ENCODE measurements around the gene SLC40A1. TPM values are rescaled to one million over a fixed set of nuclear protein-coding genes. Genes with fewer than 3 reads are reported as not detected.
A peak's percentile ranks its signal among the peaks of the same experiment; 100 is the strongest.

SLC40A1 gene
- total RNA-seq: 10 to 100 TPM; 43.8 to 72.0 TPM
- long read RNA-seq, donor 1, transcript SLC40A1-201 (8 exons, 3,442 nt): major isoform, 105 of 129 reads
- long read RNA-seq, donor 1, partial matches to known transcripts: 19 of 129 reads
- long read RNA-seq, donor 1, other reads (novel, unspliced or antisense): 5 of 129 reads
- long read RNA-seq, donor 2, transcript SLC40A1-201 (8 exons, 3,442 nt): major isoform, 29 of 37 reads
- long read RNA-seq, donor 2, partial matches to known transcripts: 4 of 37 reads
- long read RNA-seq, donor 2, other reads (novel, unspliced or antisense): 3 of 37 reads

DNA sequence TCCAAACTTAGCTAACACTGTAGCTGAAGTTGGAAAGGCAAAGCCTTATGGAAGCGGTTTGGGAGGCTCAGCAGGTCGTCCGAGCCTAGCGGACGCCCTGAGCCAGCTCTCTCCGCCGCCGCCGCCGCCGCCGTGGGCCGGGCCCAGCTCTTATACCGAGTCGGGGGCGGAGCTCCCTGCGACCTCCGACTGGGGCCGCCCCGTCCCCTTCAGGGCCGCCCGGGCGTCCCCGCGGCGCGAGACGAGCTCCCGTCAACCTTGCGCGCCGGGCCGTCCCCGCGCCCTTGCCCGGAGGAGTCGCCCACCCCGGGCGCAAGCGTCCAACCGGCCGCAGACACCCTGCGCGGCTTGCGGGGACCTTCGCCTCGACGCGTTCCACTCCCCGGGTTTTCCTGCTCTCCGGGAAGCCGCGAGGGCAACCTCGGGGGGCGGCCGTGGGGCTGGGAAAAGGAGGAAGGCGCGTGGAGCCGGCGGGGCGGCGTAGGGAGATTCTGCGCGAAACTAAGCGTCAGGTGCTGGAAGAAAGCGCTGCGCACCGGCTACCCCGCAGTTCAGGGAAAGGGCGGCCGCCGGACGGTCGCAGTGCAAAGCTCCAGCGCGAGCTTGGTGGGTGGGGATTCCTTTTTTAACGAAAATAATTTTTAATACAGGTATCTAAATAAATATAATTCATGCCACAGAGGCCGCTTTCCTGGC is at the start of gene SLC40A1:
Gene SLC40A1, minus strand, starts transcription at position 129 of the 696 bp plus-strand sequence. CDS start 326 bp downstream, outside the sequence.
- peak; percentile 94 for DNase-seq (ENCODE audit: low spot score)
- intact Hi-C loops (cut with DNase I): no loop called here

DNA sequence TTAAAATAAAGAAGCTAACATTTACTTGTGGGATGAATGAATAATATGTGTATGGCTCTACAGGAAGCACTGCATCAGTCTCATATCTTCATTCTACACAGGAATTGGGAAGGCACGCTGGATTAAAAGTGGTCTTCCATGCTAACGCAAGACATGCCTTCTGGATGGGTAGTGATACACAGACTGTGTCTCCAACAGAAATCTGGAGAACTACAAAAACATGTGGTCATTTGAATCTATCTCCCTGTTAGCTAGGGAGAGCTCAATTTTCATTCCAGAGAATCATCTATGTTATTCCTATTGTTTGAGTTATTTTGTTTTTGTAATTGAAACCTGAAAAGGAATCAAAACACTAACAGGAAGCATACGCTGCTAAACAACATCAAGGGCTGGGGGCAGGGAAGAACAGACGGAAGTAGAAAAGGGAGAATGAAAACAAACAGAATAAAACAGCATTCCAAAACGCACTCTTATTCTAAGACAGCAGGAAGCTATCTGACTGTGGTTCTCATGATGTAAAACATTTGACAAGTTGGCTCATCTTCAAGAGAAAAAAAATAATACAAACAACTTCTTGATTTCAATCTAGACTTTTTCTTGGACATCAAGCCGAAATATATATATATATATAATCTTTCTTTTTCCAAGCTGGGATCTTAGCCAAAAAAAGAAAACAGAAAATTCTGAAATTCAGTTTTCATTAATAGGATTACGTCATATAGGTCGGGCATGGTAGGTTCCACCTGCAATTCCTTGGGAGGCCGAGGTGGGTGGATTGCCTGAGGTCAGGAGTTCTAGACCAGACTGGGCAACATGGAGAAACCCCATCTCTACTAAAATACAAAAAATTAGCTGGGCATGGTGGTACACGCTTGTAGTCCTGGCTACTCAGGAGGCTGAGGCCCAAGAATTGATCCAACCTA is 49.2 kb upstream of the SLC40A1 start:
- intact Hi-C loops (cut with DNase I): no loop called here
- no peak for DNase-seq (ENCODE audit: low spot score)

DNA sequence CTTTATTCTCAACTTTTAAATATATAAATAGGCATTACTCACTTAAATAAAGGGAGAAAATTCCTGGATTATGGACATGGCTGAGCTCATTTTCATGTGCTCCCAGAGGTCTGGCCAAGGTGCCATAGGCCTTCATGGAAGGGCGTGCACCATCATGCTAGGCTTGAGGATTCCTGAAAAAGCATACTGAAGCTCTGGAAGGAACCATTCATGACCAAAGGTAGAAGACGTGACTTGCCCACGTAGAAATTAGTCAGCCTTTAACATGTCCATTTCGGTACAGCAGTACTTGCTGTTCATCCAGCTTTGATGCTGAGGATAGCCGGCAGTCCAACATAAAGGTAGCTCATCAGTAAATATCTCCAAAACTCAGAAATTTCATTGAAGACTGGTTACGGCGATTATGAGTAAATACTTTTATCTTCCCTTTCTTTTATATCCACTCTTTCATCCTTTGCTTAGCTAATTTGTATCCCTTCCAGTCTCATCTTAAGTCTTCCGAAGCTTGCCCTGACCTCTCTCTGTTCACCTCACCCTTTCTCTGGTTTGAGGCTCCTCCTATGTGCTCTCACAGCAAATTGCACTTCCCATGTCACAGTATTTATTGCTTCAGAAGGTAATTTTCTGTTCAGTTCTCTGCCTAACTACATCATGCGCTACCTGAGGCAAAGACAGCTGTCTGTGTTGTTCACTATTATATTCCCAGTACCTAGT is 48.4 kb upstream of the SLC40A1 start:
- intact Hi-C loops (cut with DNase I): no loop called here
- DNase-seq (ENCODE audit: low spot score): no peak

DNA sequence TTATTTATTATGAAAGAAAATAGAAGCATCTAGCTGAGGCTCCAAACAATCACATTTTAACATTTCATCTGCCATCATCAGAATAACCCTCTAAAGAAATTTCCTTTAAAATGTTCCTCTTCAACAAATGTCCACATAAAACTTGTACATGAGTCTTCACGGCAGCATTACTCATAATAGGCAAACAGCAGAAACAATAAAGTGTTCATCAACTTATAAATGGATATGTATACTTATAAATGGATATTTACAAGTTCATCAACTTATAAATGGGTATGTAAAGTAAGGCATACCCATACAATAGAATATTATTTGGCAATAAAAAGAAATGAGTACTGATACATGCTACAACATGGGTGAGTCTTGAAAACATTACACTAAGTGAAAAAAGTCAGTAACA is 47.2 kb upstream of the SLC40A1 start:
- intact Hi-C loops (cut with DNase I): no loop called here

GRCh38 chr2:189625636-189626035 is 45.0 kb upstream of the SLC40A1 start:
- DNase-seq (ENCODE audit: low spot score): no peak
- intact Hi-C loops (cut with DNase I): no loop called here

More for the DNA sequence above, 47.2 kb upstream of the SLC40A1 start:
- DNase-seq (ENCODE audit: low spot score): no peak

DNA sequence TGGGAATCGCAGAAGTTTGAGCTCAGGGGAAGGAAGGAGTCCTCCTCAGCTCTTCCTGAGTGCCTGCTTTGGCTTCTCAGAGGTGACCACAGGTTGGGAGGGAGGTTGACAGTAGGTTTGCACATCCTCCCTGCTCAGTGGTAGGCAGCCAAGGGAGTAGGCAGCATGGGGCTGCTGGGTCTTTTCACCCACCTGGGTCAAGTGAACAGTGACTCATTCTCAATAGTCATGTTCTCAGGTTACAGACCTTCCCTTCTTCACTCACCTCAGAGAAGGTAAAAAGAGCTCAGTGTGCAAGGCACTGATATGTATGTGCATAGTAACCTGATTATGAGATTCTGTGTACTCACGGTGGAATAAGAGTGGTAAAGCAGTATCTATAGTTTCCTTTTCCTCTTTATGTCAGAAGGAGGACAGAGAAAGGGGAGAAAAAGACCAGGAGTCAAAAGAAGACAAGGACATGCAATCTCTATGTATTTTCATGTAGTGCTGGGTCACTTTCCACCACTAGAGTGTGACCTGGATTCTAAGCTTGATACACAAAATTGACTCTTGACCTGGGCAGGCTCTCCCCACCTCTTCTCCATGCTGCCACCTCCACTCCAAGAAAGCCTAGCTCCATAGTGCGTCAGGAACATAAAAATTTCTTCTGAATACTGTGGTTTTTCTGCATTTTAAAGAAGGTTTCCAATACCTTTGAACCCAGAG is 44.2 kb upstream of the SLC40A1 start:
- DNase-seq (ENCODE audit: low spot score): no peak
- intact Hi-C loops (cut with DNase I): no loop called here

DNA sequence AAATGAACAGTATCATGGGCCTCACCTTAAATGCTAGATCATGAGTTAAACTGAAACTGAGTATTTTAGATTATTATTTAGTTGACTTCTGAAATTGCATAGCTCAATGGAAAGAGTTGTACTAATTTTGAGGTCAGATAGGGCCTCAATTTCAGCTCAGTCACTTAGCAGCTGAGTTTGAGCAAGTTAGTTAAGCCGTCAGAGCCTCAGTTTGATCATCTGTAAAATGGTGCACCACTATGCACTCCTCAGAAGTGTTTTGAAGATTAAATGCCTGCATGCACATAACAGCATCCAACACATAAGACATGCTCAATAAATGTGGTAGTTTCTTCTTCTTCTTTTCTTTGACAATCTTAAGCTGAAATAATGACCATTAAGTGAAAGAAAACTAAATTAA is 42.5 kb upstream of the SLC40A1 start:
- DNase-seq (ENCODE audit: low spot score): no peak
- intact Hi-C loops (cut with DNase I): no loop called here

GRCh38 chr2:189621781-189622180 is 41.2 kb upstream of the SLC40A1 start:
- no peak for DNase-seq (ENCODE audit: low spot score)
- intact Hi-C loops (cut with DNase I): no loop called here

DNA sequence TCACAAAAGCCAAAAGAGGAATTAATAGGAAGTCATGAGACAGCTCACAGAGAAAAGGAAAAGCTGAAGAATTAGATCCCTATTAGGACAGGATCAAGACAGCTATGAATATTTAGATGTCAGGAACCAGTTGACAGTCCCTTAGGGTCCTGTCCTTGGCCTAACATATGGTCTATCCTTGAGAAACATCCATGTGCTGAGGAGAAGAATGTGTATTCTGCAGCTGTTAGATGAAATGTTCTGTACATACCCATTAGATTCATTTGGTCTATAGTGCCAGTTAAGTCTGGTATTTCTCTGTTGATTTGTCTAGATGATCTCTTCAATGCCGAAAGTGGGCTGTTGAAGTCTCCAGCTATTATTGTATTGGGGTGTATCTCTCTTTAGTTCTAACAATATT is 37.6 kb upstream of the SLC40A1 start:
- intact Hi-C loops (cut with DNase I): loop anchor here in 1 of 2 donors (10.0 kb wide), 1 partner anchor 673 kb away; no protein-coding TSS in a partner anchor
- DNase-seq (ENCODE audit: low spot score): no peak

GRCh38 chr2:189614585-189614984 is 34.0 kb upstream of the SLC40A1 start:
- intact Hi-C loops (cut with DNase I): loop anchor here in 1 of 2 donors (10.0 kb wide), 1 partner anchor 670 kb away; no protein-coding TSS in a partner anchor
- DNase-seq (ENCODE audit: low spot score): no peak

DNA sequence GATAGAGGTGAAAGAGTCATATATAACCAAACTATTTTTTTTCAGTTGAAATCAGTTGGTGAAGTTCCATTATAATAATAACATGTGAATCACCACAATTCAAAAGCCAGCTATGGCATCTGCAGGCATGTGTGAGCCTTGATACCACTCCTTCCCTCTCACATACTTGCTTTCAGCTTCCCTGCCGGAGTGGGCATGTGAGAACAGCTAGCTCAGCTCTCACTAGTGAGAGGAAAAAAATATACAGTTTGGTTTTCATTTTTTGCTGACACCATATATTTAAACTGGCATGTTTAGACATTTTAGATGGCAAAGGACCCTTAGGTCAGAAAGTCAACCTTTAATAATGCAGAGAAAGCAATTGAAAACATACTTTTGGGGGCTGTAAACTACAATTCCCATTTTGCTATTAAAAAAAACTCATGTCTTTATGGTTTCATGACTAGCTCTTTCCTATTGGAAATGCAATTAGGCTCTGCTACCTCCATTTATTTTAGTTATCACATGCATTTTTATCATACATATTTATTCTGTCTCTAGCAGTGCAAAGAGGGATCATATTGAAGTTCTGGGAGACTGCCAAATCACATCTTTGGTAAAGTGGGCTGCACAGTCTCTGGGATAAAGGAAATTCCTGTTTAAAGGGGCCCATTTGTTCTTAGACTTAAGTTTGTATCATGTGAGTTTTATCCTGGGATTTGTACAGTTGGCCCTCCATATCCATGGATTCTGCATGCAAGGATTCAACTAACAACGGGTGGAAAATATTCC is 33.2 kb upstream of the SLC40A1 start:
- intact Hi-C loops (cut with DNase I): loop anchor here in 1 of 2 donors (10.0 kb wide), 1 partner anchor 669 kb away; no protein-coding TSS in a partner anchor
- no peak for DNase-seq (ENCODE audit: low spot score)

DNA sequence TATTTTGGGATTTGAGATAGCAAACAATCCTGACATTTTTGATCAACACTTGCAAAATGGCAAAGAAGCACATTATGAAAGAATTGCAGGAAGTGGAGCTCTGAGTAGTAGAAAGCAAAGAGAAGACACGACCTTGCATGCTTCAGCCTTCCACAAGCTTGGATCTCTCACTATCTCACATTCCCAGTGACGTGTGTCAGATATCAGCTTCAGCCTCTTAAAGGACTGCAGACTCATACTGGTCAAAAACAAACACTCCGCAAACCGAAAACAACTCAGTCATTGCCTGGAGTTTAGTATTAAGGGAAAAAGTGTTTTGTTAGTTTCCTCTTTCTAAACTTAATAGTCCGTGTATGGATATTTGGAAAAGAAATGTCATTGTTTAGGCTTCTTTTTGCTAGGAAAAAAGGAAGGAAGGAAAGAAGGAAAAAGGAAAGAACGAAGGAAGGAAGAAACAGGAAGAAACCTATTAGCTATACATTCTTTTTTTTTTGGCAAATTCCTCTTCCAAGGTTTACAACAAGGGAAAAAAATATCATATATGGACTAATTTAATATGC is 32.6 kb upstream of the SLC40A1 start:
- no peak for DNase-seq (ENCODE audit: low spot score)
- intact Hi-C loops (cut with DNase I): loop anchor here in 1 of 2 donors (10.0 kb wide), 1 partner anchor 668 kb away; no protein-coding TSS in a partner anchor

DNA sequence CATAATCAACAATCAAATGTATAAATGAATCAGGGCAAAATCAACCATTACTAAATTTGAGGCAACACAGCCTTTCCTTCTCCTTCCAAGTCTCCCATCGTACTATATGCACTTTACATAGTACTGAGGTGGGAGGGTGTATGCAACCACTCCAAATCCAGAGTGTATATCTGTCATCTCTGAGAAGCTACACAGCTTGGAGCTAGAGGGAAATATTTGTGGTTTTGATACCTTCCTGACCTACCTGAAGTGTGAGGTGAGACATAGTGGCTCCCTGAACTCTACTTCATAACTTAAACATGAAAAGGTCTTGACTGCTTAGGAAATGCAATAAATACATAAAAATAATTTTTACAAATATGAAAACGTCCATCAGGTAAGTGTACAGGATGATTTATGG is 30.1 kb upstream of the SLC40A1 start:
- DNase-seq (ENCODE audit: low spot score): no peak
- intact Hi-C loops (cut with DNase I): loop anchor here in 1 of 2 donors (10.0 kb wide), 1 partner anchor 666 kb away; no protein-coding TSS in a partner anchor

DNA sequence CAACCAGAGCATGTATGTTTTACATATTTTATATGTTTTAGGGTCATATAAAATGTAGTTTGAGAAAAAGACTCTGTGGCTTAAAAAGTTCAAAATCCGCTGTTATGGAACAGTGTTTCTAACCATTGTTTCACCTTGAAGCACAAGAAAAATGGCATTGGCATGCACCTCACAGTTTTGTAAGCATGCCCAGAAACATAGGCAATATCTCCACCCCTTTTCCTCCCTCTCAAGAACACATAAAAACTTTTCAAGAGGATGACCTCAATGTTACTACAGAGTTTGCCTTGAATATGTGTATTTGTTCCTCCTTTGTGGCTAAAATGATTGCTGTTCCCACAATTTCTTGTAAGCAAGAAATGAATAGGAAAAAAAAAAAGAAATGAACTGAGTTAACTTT is 29.3 kb upstream of the SLC40A1 start:
- intact Hi-C loops (cut with DNase I): loop anchor here in 1 of 2 donors (10.0 kb wide), 1 partner anchor 665 kb away; no protein-coding TSS in a partner anchor
- DNase-seq (ENCODE audit: low spot score): no peak

DNA sequence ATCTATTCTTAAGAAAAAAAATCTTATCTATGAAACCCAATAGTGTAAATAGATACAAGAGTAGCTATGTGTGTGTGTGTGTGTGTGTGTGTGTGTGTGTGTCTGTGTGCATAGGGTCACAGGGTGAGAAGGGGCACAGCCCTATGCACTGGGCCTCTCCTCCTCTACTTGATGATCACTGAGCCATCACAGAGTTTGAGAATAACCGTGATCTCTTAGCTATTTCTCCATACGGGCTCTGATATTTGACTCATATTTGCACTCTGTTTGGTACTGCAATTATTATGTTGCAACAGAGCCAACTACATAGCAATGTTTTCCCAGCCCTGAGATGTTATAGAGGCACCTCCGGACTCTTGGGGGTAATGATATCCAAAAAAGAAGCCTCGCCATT is 28.8 kb upstream of the SLC40A1 start:
- intact Hi-C loops (cut with DNase I): no loop called here

DNA sequence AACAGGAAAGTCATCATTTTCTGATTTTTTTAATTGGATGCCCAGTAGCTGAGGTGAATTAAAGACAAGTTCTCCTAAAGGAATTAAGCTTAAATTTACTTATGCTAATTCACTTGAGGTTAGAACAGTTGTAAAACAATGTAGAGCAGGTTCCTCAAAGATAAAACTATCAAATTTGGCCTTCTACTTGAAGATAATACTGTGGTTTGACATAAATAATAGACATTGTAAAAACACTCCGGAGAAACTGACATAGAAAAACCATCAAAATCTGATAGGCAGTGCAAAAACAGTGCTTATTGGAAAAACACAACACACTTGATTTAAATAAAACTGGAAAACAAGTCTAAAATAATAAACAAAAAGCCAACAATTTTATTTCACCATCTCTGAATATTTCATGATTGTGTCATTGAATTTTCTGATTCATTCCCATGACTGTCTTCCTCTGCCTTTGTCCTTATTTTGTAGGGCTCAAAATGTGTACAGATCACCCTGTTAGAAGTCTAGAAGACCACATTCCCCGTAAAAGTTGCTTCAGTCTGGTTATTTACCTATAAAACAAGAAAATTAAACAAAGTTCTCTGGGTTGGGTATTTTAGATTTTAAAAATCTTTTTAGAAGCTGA is 28.3 kb upstream of the SLC40A1 start:
- DNase-seq (ENCODE audit: low spot score): no peak
- intact Hi-C loops (cut with DNase I): no loop called here

More for the DNA sequence above, 28.8 kb upstream of the SLC40A1 start:
- DNase-seq (ENCODE audit: low spot score): no peak

DNA sequence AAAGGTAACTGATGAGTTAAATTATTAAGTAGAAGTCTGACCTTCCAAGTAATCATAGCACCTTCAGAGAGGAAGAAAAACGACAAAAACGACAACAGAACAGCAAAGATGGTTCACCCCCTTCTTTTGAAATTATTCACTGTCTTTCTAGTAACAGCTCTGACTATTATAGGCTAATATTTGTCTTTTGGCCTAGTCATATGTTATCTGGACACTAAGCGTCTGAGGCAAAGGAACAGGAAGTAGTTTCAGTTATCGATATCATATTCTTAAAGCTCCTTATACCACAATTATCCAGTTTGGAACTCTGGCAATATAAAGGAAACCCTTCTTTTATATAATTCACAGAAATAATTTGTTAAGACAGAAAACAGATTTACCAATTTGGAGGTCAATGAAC is 27.6 kb upstream of the SLC40A1 start:
- intact Hi-C loops (cut with DNase I): no loop called here
- no peak for DNase-seq (ENCODE audit: low spot score)
